HepG2 (cell line): ENCODE measurements around the gene SFMBT1. TPM values are rescaled to one million over a fixed set of nuclear protein-coding genes. Genes with fewer than 3 reads are reported as not detected.

Experiments
- FOXM1 ChIP-seq: sonication (generic); formaldehyde crosslinking; IDR thresholded peaks from 2 replicates; pipeline ENCODE4 v1.5.0; 2020; ENCODE audit warnings: missing genetic modification reagents
- FOXO1 ChIP-seq: sonication (generic); formaldehyde crosslinking; IDR thresholded peaks from 2 replicates; pipeline ENCODE4 v1.4.0; 2020; ENCODE audit warnings: missing genetic modification reagents
- GMEB1 ChIP-seq: sonication (generic); formaldehyde crosslinking; IDR thresholded peaks from 2 replicates; pipeline ENCODE4 v1.5.1; 2020; ENCODE audit warnings: missing genetic modification reagents, mild to moderate bottlenecking, borderline replicate concordance
- HOMEZ ChIP-seq: IDR thresholded peaks from 2 replicates; pipeline ENCODE4 v1.6.1; 2016; ENCODE audit warnings: low read depth
- PHF21A ChIP-seq: sonication (generic); formaldehyde crosslinking; IDR thresholded peaks from 2 replicates; pipeline ENCODE4 v1.5.0; 2020; ENCODE audit warnings: mild to moderate bottlenecking, missing genetic modification reagents
- RERE ChIP-seq: IDR thresholded peaks from 2 replicates; pipeline ENCODE4 v1.6.1; 2016; ENCODE audit warnings: low read depth, missing genetic modification reagents, missing compliant biosample characterization
- SP2 ChIP-seq: sonication (generic); formaldehyde crosslinking; IDR thresholded peaks from 2 replicates; pipeline ENCODE4 v1.5.1; 2020; ENCODE audit warnings: mild to moderate bottlenecking, missing genetic modification reagents
- XRCC5 ChIP-seq: fragments of 200-400 bp; formaldehyde crosslinking; optimal IDR thresholded peaks from 2 replicates; pipeline ENCODE3; 2017; ENCODE audit warnings: mild to moderate bottlenecking, low read length
- ZBTB3 ChIP-seq: sonication (generic); formaldehyde crosslinking; IDR thresholded peaks from 2 replicates; pipeline ENCODE4 v1.4.0; 2020; ENCODE audit warnings: low read depth, mild to moderate bottlenecking, moderate library complexity, missing genetic modification reagents, borderline replicate concordance
- ZBTB33 ChIP-seq: sonication (generic); formaldehyde crosslinking; IDR thresholded peaks from 2 replicates; pipeline ENCODE4 v1.4.0; 2020; ENCODE audit warnings: missing genetic modification reagents
- ZFY ChIP-seq: sonication (generic); formaldehyde crosslinking; IDR thresholded peaks from 2 replicates; pipeline ENCODE4 v1.4.0; 2020; ENCODE audit warnings: missing genetic modification reagents
- ZMYM3 ChIP-seq: sonication (generic); formaldehyde crosslinking; IDR thresholded peaks from 2 replicates; pipeline ENCODE4 v1.5.1; 2020; ENCODE audit warnings: mild to moderate bottlenecking, missing genetic modification reagents
- ZNF557 ChIP-seq: sonication (generic); formaldehyde crosslinking; IDR thresholded peaks from 2 replicates; pipeline ENCODE4 v1.4.0; 2020; ENCODE audit warnings: missing genetic modification reagents
- ZNF614 ChIP-seq: IDR thresholded peaks from 2 replicates; pipeline ENCODE4 v1.6.1; 2018; ENCODE audit warnings: missing biosample characterization, missing genetic modification reagents, inconsistent platforms, borderline replicate concordance
- ZNF652 ChIP-seq: IDR thresholded peaks from 2 replicates; pipeline ENCODE4 v1.6.1; 2016; ENCODE audit warnings: low read depth, borderline replicate concordance
- ZNF768 ChIP-seq: sonication (generic); formaldehyde crosslinking; IDR thresholded peaks from 2 replicates; pipeline ENCODE4 v1.4.0; 2020; ENCODE audit warnings: missing genetic modification reagents
- ZSCAN12 ChIP-seq: sonication (generic); formaldehyde crosslinking; IDR thresholded peaks from 2 replicates; pipeline ENCODE4 v1.9.0; 2021; ENCODE audit warnings: mild to moderate bottlenecking, missing genetic modification reagents
- ZSCAN31 ChIP-seq: sonication (generic); formaldehyde crosslinking; IDR thresholded peaks from 2 replicates; pipeline ENCODE4 v1.5.0; 2020; ENCODE audit warnings: low read depth, mild to moderate bottlenecking, missing genetic modification reagents
- polyA plus RNA-seq, 8 experiments: library from polyadenylated mRNA; depleted of rRNA in 3 of 8; stranded (reverse) in 7 of 8; unstranded in 1 of 8; fragments of >200 nt; fragmentation: Illumina TruSeq in 4 of 8; extraction: Trizol in 4 of 8; gene quantifications; 2 replicates each; pipeline versions ENCODE4 v1.2.1 to v1.2.3, GENCODE V29; 2011 to 2016; ENCODE audit warnings: low read depth in 4 of 8, missing spikeins in 1 of 8, mixed read lengths in 1 of 8; ENCODE audit not compliant: insufficient read depth in 1 of 8
- total RNA-seq, 5 experiments: library from RNA; depleted of rRNA; stranded (reverse); fragments of >200 nt; fragmentation: Illumina TruSeq; extraction: Trizol; gene quantifications; 2 replicates each; pipeline ENCODE4 v1.2.3, GENCODE V29; 2016; ENCODE audit warnings: low read depth in 1 of 5

The SFMBT1 gene
- total and polyA plus RNA-seq, 2 of the 13 experiments (the other 11 are each of a cell fraction or from before 2014, with no cell fraction given), result 3.8 to 12.8 TPM

- TF ChIP-seq RERE (CRISPR knock-in tag) (no peak), GMEB1 (peak; percentile 38; the same call in 1 of the 2 replicates), ZBTB33 (CRISPR knock-in tag) (no peak), ZBTB3 (0 out of 2 replicates have a peak, but pooled peaks have one; percentile 54), PHF21A (CRISPR knock-in tag) (peak; percentile 75; the same call in 1 of the 2 replicates), FOXO1 (peak; percentile 50; the same call in 1 of the 2 replicates), SP2 (peak; percentile 82), ZNF557 (CRISPR knock-in tag) (no peak), HOMEZ (CRISPR knock-in tag) (0 out of 2 replicates have a peak, but pooled peaks have one; percentile 18), ZMYM3 (CRISPR knock-in tag) (no peak; the same call in none of the 2 replicates), ZNF614 (CRISPR knock-in tag) (peak; percentile 74), ZFY (CRISPR knock-in tag) (peak; percentile 77), XRCC5 (peak; percentile 80), ZNF652 (CRISPR knock-in tag) (peak; percentile 92), ZNF768 (CRISPR knock-in tag) (peak; percentile 51; the same call in 1 of the 2 replicates), ZSCAN31 (CRISPR knock-in tag) (peak; percentile 61; the same call in 1 of the 2 replicates), FOXM1 (no peak), ZSCAN12 (CRISPR knock-in tag) (no peak)
Observed at GRCh38 chr3:53072653-53073552, 27.0 kb upstream of the SFMBT1 start (continued).
